Hippocampal formation (tissue), 2 donors: ENCODE results near the gene SEPTIN12.

Source experiments
- DNase-seq, 2 donors: peaks; one replicate each; lab custom pipeline; 2025; lab: John Stamatoyannopoulos, UW

Gene SEPTIN12

DNA sequence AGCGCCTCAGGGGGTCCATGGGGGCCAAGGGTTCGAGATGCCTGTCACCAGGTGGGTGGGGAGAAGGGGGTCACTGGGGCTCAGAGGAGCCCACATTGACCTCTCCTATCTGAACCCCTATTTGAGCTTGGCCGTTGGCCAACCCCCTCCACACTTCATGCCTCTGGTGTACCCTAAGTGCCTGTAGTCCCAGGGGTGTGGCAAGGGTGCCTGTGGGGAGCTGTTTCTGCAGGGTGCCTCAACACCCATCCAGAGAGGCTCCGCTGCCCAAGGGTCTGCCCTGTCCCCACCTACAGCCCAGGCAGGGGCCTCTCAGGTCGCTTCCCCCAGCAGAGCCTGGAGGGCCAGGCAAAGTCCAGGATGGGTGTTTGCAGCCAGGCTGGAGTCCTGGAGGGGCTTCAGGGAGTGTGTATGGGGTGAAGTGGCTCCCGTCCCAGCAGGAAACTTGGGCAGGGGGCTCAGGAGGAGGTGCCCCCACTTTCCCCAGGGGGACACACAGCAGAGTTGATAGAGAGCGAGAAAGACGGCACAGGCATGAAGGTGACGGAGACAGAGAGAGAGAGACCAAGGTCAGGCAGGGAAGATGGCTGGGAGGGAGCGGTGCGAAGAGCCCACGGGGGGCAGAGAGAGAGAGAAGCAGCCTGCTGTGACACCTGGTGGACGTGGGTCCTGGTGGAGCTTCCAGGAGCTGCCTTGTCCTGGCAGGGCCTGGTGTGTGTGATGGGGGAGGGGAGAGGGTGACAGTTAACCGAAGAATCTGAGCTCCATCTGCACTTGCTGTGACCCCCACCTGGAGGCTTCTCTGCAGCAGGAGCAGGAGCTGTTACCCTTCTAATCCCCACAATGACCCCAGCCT is at the start of gene SEPTIN12:
SEPTIN12 (minus strand) TSS at position 719 of the 856 bp plus-strand sequence; CDS start at position 19, 700 bp downstream.
- no peak for DNase-seq

- DNase-seq, result no peak
Measured at GRCh38 chr16:4836727-4837126, 48.6 kb upstream of the SEPTIN12 start.

DNA sequence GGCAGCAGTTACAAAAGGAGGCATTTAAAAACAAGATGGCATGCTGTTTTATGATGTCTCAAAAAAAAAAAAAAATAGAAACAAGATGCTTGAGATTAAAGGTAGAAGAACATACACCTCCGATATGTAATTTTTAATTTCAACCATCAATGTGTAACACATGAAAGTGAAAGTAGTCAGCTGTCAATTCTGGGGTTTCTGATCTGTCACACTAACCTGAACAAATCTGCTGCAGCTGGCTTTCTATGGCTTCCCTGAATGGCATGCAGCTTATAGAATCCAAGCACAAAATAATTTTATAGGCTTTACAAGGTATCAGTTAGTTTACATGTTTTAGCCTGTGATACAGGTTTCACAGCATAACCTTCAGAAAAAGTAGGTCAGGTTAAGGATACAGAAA is 45.4 kb upstream of the SEPTIN12 start:
- no peak for DNase-seq

GRCh38 chr16:4832698-4833343 is 44.7 kb upstream of the SEPTIN12 start:
- DNase-seq, result no peak

DNA sequence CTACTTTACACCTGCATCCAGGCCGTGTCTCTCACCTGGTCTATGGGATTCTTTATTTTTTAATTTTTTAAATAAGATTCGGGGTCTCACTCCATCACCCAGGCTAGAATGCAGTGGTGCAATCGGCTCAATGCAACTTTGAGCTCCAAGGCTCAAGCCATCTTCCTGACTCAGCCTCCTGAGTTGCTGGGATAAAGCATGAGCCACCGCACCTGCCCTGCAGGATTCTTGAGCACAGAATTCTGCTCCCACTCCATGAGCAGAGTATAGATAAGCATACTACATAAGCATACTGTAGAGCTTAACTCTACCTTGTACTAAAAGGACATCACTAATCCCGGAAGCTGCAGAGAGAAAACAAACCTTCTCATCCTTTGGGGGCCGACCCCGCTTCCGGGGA is 43.5 kb upstream of the SEPTIN12 start:
- no peak for DNase-seq

GRCh38 chr16:4830408-4830807 is 42.3 kb upstream of the SEPTIN12 start:
- no peak for DNase-seq

GRCh38 chr16:4828567-4829321 is 40.6 kb upstream of the SEPTIN12 start:
- no peak for DNase-seq

- DNase-seq, result no peak
Measured at GRCh38 chr16:4826980-4827379, 38.8 kb upstream of the SEPTIN12 start.

- DNase-seq, result no peak
Measured at GRCh38 chr16:4826526-4826925, 38.4 kb upstream of the SEPTIN12 start.

DNA sequence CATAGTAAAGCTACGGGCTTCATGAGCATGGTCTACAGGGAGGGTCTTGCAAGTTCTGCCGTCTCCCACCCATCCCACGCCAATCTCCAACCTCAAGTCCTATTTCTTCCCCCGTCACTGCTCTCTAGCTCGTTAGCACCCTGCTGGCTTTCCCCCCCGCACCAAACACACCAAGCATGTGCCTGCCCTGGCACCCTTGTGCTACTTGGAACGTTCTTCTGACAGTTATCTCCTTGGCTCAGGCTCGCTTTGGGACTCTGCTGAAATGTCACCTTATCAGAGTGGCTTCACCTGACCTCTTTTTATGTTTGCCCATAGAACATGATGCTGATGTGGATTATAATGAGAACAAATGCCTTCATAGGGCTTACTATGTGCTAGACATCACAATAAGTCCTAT is 37.1 kb upstream of the SEPTIN12 start:
- DNase-seq, result no peak

GRCh38 chr16:4820652-4821051 is 32.5 kb upstream of the SEPTIN12 start:
- DNase-seq, result no peak

DNA sequence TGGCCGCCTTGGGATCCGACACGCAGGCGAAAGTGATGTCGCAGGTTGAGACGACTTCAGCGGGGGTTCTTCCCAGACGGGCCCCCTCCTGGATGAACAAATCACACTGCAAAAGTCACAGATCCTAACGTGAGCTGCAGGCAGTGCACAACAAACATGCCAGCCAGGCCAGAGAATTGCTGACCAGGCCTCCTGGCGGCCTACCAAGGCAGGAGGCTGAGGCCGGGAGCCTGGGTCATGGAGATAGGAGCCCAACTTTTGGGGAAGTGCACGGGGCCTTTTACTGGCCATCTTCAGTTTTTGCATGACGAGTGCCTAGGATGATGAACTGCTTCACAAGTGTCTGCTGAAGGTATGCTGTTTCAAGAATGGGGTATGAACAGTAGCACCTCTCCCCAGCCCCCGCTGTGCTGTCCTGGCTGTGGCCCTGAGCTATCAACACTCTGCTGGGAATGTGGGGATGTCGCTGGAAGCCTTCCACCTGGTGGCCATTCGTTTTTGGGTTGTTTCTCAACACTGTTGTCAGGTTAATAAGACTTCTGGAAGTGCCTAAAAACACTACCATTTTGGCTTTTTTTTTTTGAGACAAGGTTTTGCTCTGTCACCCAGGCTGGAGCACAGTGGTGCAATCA is 26.5 kb upstream of the SEPTIN12 start:
- DNase-seq, result no peak

DNA sequence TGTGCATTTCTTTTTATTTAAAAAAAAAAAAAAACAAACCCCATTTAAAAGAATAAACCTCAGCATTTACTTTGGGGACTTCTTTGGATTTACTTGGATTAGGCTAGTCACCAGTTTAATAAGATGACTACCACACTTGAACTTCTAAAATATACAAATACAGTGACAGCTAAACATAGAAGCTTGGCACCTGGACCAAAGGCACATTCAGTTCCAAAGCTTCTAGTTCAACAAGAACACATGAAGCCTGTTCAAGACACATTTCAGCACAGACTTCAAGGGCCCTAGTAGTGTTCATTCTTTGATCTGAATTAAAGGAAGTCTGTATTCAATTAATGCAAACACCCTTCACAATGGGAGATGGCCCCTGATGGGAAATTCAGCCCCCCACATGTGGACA is 25.9 kb upstream of the SEPTIN12 start:
- DNase-seq, result no peak

DNA sequence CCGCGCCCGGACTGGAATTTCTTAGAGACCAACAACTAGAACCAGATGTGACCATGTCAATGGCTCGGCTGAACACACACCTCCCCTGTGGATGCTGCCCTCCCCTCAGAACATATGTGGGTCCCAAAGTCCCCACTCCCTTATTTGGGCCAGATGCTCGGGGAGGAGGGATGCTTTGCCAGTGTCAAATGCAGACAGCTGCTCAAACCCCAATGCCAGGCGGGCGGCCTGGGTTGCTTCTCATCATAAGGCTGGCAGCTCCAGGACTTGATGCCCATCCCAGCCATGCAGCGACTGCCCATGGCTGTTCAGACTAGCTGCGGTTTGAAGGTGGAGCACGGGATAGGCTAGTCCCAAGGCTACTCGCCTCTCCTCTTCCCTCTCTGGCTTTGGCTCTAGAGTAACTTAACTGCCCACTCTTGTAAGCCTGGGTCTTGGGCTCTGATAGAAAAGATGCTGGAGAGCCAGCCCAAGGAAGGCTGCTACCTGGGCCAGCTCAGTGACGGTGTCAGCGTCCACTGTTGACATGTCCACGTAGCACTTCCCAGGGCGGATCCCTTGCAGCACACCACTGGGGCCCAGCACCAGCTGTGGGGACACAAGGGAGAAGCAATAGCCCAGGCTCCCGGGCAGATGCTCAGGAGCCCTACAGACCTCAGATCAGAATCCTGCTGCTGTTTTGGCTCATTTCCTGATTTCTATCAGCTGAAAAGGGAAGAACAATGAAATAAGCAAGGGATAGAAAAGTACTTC is 25.3 kb upstream of the SEPTIN12 start:
- no peak for DNase-seq

DNA sequence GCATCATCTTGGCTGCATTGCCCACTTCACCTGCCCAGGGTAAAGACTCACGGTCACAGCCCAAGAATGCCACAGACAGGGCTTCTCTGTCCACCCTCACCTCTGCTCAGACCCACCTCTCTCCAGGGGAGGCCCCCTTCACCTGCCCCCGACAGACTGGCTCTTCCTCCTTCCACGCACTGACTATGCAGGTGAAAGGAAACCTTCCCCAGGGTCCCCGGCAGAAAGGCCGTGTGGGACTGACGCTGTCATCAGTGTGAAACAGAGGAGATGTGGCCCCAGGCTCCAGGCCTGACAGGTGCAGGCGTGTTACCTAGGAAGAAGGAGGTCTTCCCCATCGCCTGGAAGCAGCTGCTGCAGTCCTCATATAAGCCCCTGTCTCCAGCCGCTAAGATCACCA is 23.6 kb upstream of the SEPTIN12 start:
- DNase-seq, result no peak

DNA sequence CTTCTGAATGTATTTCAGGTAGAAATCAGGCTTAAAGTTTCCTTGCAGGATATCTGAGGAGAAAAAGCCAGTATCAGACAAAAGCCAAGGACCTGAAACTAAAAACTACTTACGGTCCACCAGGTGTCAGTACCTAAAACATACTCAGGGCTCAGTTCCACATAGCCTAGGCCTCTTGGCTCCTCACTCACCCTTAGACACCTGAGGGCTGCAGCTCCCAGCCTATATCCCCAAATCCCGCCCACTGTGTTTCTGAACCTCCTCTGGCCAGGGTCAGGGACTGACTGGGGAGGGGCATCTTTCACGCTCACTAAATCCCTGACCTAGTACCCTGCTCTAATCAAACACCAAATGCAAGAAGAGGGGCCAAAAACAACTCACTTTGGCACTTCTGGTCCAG is 23.1 kb upstream of the SEPTIN12 start:
- no peak for DNase-seq

DNA sequence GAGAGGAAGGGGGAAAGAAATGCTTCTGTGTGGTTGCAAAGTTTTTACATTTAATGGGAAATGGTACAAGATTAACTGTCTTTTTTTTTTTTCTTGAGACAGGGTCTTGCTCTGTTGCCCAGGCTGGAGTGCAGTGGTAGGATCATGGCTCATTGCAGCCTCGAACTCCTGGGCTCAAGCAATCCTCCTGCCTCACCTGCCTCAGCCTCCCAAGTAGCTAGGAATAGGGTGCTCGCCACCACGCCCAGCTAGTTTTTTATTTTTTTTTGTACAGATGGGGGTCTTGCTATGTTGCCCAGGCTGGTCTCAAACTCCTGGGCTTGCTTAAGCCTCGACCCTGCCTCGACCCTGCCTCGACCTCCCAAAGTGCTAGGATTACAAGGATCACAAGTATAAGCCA is 18.1 kb upstream of the SEPTIN12 start:
- no peak for DNase-seq

DNA sequence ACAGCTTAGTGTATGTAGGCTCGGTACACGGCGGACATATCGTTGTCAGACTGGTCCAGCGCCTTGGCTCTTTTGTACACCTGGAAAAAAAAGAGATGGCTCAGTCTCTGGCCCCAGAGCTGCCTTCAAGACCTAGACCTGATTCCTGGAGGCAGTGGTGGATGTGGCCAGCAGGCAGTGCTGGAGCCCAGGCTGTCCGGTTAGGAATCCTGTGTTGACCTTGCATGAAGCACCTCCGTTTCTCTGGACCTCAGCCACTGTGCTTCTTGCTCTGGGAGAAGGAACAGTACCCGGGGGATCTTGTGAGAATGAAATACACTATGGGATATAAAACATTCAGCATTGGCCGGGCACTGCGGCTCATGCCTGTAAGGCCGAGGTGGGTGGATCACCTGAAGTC is 17.1 kb upstream of the SEPTIN12 start:
- DNase-seq, result no peak

- no peak for DNase-seq
Measured at GRCh38 chr16:4803898-4804762, 16.0 kb upstream of the SEPTIN12 start.

- no peak for DNase-seq
Measured at GRCh38 chr16:4803401-4803844, 15.3 kb upstream of the SEPTIN12 start.
